Ishikawa (cell line): ENCODE results near the gene HNRNPU.

ENCODE experiments used
- CEBPB ChIP-seq: IDR thresholded peaks from 2 replicates; pipeline ENCODE4 v1.6.1; 2012
- CREB1 ChIP-seq: IDR thresholded peaks from 2 replicates; pipeline ENCODE4 v1.6.1; 2012; ENCODE audit warnings: low read depth
- EGR1 ChIP-seq: IDR thresholded peaks from 2 replicates; pipeline ENCODE4 v1.6.1; 2012
- EP300 ChIP-seq: IDR thresholded peaks from 2 replicates; pipeline ENCODE4 v1.6.1; 2012; ENCODE audit warnings: borderline replicate concordance
- FOXM1 ChIP-seq: IDR thresholded peaks from 2 replicates; pipeline ENCODE4 v1.6.1; 2012; ENCODE audit warnings: low read depth, borderline replicate concordance
- NFIC ChIP-seq: IDR thresholded peaks from 2 replicates; pipeline ENCODE4 v1.6.1; 2012
- RAD21 ChIP-seq: IDR thresholded peaks from 2 replicates; pipeline ENCODE4 v1.6.1; 2012; ENCODE audit warnings: low read depth
- TAF1 ChIP-seq: IDR thresholded peaks from 2 replicates; pipeline ENCODE4 v1.6.1; 2012; ENCODE audit warnings: low read depth, mild to moderate bottlenecking
- TCF12 ChIP-seq: IDR thresholded peaks from 2 replicates; pipeline ENCODE4 v1.6.1; 2012; ENCODE audit warnings: low read depth
- TEAD4 ChIP-seq: IDR thresholded peaks from 2 replicates; pipeline ENCODE4 v1.6.1; 2012
- YY1 ChIP-seq: IDR thresholded peaks from 2 replicates; pipeline ENCODE4 v1.6.1; 2012; ENCODE audit warnings: low read depth
- ZBTB7A ChIP-seq: IDR thresholded peaks from 2 replicates; pipeline ENCODE4 v1.6.1; 2012; ENCODE audit warnings: low read depth
- TF ChIP-seq, protein P1 (sequence below): IDR thresholded peaks from 2 replicates; pipeline ENCODE4 v1.6.1; 2012
- TF ChIP-seq, protein P2 (sequence below): IDR thresholded peaks from 2 replicates; pipeline ENCODE4 v1.6.1; 2012; ENCODE audit warnings: low read depth, mild to moderate bottlenecking
- TF ChIP-seq, protein P3 (sequence below): IDR thresholded peaks from 2 replicates; pipeline ENCODE4 v1.6.1; 2012

HNRNPU gene

DNA sequence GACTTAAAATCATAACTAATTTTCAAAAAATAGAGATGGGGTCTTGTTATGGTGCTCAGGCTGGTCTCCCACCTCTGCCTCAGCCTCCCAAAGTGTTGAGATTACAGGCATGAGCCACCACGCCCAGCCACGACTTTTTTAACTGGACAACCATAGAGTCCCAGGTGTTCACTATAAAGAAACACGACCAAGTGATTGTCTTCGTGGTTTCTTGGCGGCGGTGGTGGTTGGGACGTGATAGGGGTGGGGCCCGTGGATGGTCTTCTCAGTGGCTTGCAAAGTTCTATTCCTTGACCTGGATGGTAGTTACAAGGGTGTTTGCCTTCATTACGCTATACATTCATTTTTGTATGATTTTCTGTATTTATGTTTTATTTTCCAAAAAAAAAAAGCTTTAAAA lies 63.5 kb downstream of the HNRNPU start:
- TF ChIP-seq, protein P1, sequence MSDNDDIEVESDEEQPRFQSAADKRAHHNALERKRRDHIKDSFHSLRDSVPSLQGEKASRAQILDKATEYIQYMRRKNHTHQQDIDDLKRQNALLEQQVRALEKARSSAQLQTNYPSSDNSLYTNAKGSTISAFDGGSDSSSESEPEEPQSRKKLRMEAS = no peak
- TF ChIP-seq TAF1 (no peak), ZBTB7A (no peak), FOXM1 (no peak), EP300 (no peak), EGR1 (no peak), YY1 (no peak), CEBPB (no peak), TCF12 (no peak), NFIC (no peak), CREB1 (no peak), TEAD4 (no peak), RAD21 (no peak)
- TF ChIP-seq, protein P2, sequence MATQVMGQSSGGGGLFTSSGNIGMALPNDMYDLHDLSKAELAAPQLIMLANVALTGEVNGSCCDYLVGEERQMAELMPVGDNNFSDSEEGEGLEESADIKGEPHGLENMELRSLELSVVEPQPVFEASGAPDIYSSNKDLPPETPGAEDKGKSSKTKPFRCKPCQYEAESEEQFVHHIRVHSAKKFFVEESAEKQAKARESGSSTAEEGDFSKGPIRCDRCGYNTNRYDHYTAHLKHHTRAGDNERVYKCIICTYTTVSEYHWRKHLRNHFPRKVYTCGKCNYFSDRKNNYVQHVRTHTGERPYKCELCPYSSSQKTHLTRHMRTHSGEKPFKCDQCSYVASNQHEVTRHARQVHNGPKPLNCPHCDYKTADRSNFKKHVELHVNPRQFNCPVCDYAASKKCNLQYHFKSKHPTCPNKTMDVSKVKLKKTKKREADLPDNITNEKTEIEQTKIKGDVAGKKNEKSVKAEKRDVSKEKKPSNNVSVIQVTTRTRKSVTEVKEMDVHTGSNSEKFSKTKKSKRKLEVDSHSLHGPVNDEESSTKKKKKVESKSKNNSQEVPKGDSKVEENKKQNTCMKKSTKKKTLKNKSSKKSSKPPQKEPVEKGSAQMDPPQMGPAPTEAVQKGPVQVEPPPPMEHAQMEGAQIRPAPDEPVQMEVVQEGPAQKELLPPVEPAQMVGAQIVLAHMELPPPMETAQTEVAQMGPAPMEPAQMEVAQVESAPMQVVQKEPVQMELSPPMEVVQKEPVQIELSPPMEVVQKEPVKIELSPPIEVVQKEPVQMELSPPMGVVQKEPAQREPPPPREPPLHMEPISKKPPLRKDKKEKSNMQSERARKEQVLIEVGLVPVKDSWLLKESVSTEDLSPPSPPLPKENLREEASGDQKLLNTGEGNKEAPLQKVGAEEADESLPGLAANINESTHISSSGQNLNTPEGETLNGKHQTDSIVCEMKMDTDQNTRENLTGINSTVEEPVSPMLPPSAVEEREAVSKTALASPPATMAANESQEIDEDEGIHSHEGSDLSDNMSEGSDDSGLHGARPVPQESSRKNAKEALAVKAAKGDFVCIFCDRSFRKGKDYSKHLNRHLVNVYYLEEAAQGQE = no peak
- TF ChIP-seq, protein P3, sequence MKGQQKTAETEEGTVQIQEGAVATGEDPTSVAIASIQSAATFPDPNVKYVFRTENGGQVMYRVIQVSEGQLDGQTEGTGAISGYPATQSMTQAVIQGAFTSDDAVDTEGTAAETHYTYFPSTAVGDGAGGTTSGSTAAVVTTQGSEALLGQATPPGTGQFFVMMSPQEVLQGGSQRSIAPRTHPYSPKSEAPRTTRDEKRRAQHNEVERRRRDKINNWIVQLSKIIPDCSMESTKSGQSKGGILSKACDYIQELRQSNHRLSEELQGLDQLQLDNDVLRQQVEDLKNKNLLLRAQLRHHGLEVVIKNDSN = no peak
